Panc1 (cell line): Measurements from ENCODE around the gene QPCT. TPM values are rescaled to one million over a fixed set of nuclear protein-coding genes. Genes with fewer than 3 reads are reported as not detected.
A peak's percentile ranks its signal among the peaks of the same experiment; 100 is the strongest.

Experiments
- ATAC-seq: fragments of 200-7000 bp; cut with Tn5 transposase; 2 replicates; pipeline ENCODE4 v1.9.1; 2020; ENCODE audit warnings: mild to moderate bottlenecking, moderate library complexity
- BruUV-seq: library from RNA; stranded (reverse); fragments of 400-500 nt; replicated peaks from 2 replicates; lab custom pipeline; 2021; lab: Mats Ljungman, UMichigan
- CTCF ChIA-PET: fragments of 300-600 bp; sonication (Branson Sonifier 250); formaldehyde crosslinking; loops from one replicate; lab custom pipeline; 2022; ENCODE audit warnings: antibody characterized with exemption; lab: Charles Lee
- POLR2A ChIA-PET: fragments of 300-600 bp; sonication (Branson Sonifier 250); formaldehyde crosslinking; loops from one replicate; lab custom pipeline; 2022; ENCODE audit warnings: antibody characterized with exemption; lab: Charles Lee
- DNase-seq: peaks from one replicate; pipeline ENCODE4 v3.0.0-alpha.2; 2010; ENCODE audit warnings: low read depth, low spot score
- H3K27ac ChIP-seq: 2 replicates; pipeline ENCODE4 v1.5.1; 2011; ENCODE audit warnings: mild to moderate bottlenecking, low read length, inconsistent platforms
- H3K27me3 ChIP-seq: fragments of 200-500 bp; sonication (Bioruptor generic); 2 replicates; pipeline ENCODE4 v1.6.0; 2014; ENCODE audit warnings: low read length, inconsistent platforms; ENCODE audit not compliant: control insufficient read depth, insufficient read depth
- H3K36me3 ChIP-seq: fragments of 200-500 bp; sonication (Bioruptor generic); 2 replicates; pipeline ENCODE4 v1.5.1; 2014; ENCODE audit warnings: inconsistent platforms, mild to moderate bottlenecking, low read length, moderate library complexity; ENCODE audit not compliant: control insufficient read depth, insufficient read depth
- H3K4me1 ChIP-seq: 2 replicates; pipeline ENCODE4 v1.5.1; 2011; ENCODE audit warnings: inconsistent platforms, mild to moderate bottlenecking, low read length, moderate library complexity; ENCODE audit not compliant: control insufficient read depth, insufficient read depth
- H3K4me3 ChIP-seq, 2 experiments: 2 replicates each; pipeline ENCODE4 v1.5.1; 2011 to 2012; ENCODE audit warnings: low read depth in 2 of 2, low read length in 2 of 2, mild to moderate bottlenecking in 2 of 2, inconsistent platforms in 1 of 2, moderate library complexity in 1 of 2
- H3K9me3 ChIP-seq: fragments of 200-500 bp; sonication (Bioruptor generic); 2 replicates; pipeline ENCODE4 v1.5.1; 2014; ENCODE audit warnings: low read depth, mild to moderate bottlenecking, inconsistent platforms, low read length, moderate library complexity; ENCODE audit not compliant: control insufficient read depth, insufficient read depth
- POLR2AphosphoS5 ChIP-seq: IDR thresholded peaks from 2 replicates; pipeline ENCODE4 v1.6.1; 2012; ENCODE audit warnings: mild to moderate bottlenecking, low read depth, low read length, moderate library complexity
- SIN3A ChIP-seq: IDR thresholded peaks from 2 replicates; pipeline ENCODE4 v1.6.1; 2012; ENCODE audit warnings: low read depth, mild to moderate bottlenecking, low read length, moderate library complexity, borderline replicate concordance; ENCODE audit not compliant: insufficient read depth
- TCF7L2 ChIP-seq: IDR thresholded peaks from 2 replicates; pipeline ENCODE4 v1.6.1; 2011; ENCODE audit warnings: mild to moderate bottlenecking, low read depth, low read length, inconsistent platforms
- in situ Hi-C: cut with HindIII; loops from 2 replicates; pipeline ENCODE4 v1.10.0; 2016; ENCODE audit warnings: low sequenced_read_pairs, low pct_unique_long_range_greater_than_20kb
- intact Hi-C: fragments of 100-400 bp; cut with micrococcal nuclease; formaldehyde crosslinking; loops from one replicate; pipeline ENCODE4 v1.10.0; 2022; ENCODE audit not compliant: unreplicated experiment
- total RNA-seq: library from RNA; stranded (reverse); gene quantifications from one replicate; pipeline ENCODE4 v1.2.1, GENCODE V29; 2021; ENCODE audit not compliant: unreplicated experiment
- TF ChIP-seq, protein P1 (sequence below): fragments of 450-650 bp; IDR thresholded peaks from 2 replicates; pipeline ENCODE4 v1.5.1; 2017; ENCODE audit warnings: mild to moderate bottlenecking
- TF ChIP-seq, protein P2 (sequence below), 2 experiments: IDR thresholded peaks; 2 replicates each; pipeline ENCODE4 v1.6.1; 2011 to 2012; ENCODE audit warnings: low read depth in 2 of 2, control low read depth in 1 of 2, low read length in 1 of 2, mild to moderate bottlenecking in 1 of 2, moderate library complexity in 1 of 2; ENCODE audit not compliant: insufficient read depth in 1 of 2

QPCT gene
- total RNA-seq, 1 experiment from 2014 or later = 2.3 TPM

GRCh38 chr2:37390777-37391176, 46.3 kb downstream of the QPCT start:
- in situ Hi-C loops (no loop called here), intact Hi-C loops (loop anchor here (10.0 kb wide), 1 partner anchor 884 kb away; no protein-coding TSS in a partner anchor)
- peak; percentile 51; the same call in 1 of the 2 replicates for ATAC-seq
- TF ChIP-seq, protein P1, sequence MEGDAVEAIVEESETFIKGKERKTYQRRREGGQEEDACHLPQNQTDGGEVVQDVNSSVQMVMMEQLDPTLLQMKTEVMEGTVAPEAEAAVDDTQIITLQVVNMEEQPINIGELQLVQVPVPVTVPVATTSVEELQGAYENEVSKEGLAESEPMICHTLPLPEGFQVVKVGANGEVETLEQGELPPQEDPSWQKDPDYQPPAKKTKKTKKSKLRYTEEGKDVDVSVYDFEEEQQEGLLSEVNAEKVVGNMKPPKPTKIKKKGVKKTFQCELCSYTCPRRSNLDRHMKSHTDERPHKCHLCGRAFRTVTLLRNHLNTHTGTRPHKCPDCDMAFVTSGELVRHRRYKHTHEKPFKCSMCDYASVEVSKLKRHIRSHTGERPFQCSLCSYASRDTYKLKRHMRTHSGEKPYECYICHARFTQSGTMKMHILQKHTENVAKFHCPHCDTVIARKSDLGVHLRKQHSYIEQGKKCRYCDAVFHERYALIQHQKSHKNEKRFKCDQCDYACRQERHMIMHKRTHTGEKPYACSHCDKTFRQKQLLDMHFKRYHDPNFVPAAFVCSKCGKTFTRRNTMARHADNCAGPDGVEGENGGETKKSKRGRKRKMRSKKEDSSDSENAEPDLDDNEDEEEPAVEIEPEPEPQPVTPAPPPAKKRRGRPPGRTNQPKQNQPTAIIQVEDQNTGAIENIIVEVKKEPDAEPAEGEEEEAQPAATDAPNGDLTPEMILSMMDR = no peak
- TF ChIP-seq TCF7L2 (no peak), POLR2AphosphoS5 (no peak), SIN3A (no peak)
- TF ChIP-seq, protein P2, sequence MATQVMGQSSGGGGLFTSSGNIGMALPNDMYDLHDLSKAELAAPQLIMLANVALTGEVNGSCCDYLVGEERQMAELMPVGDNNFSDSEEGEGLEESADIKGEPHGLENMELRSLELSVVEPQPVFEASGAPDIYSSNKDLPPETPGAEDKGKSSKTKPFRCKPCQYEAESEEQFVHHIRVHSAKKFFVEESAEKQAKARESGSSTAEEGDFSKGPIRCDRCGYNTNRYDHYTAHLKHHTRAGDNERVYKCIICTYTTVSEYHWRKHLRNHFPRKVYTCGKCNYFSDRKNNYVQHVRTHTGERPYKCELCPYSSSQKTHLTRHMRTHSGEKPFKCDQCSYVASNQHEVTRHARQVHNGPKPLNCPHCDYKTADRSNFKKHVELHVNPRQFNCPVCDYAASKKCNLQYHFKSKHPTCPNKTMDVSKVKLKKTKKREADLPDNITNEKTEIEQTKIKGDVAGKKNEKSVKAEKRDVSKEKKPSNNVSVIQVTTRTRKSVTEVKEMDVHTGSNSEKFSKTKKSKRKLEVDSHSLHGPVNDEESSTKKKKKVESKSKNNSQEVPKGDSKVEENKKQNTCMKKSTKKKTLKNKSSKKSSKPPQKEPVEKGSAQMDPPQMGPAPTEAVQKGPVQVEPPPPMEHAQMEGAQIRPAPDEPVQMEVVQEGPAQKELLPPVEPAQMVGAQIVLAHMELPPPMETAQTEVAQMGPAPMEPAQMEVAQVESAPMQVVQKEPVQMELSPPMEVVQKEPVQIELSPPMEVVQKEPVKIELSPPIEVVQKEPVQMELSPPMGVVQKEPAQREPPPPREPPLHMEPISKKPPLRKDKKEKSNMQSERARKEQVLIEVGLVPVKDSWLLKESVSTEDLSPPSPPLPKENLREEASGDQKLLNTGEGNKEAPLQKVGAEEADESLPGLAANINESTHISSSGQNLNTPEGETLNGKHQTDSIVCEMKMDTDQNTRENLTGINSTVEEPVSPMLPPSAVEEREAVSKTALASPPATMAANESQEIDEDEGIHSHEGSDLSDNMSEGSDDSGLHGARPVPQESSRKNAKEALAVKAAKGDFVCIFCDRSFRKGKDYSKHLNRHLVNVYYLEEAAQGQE (IDR thresholded peaks at IDR 0.05; ENCODE audit: insufficient read depth in 1 of 2, low read depth in 2 of 2, low read length in 1 of 2) = no peak
- H3K27me3 ChIP-seq = no peaks in the 10 kb centered on the region
- no peaks in the 10 kb centered on the region for H3K36me3 ChIP-seq
- no peaks in the 10 kb centered on the region for H3K9me3 ChIP-seq
- no peak overlapping the region for H3K4me3 ChIP-seq
- H3K27ac ChIP-seq = no peak overlapping the region
- no peak for DNase-seq
- no peaks in the 10 kb centered on the region for H3K4me1 ChIP-seq
- POLR2A ChIA-PET = no interaction called here
- CTCF ChIA-PET = interaction anchor here (0.6 kb wide), 1 partner anchor 490 kb away, joined by 11 read pairs; no protein-coding TSS in a partner anchor
- BruUV-seq = no TSS peak

GRCh38 chr2:37391711-37392110, 47.3 kb downstream of the QPCT start:
- TF ChIP-seq SIN3A (no peak), POLR2AphosphoS5 (no peak), TCF7L2 (no peak)
- TF ChIP-seq, protein P2 (IDR thresholded peaks at IDR 0.05; ENCODE audit: insufficient read depth in 1 of 2, low read depth in 2 of 2, low read length in 1 of 2) = no peak
- TF ChIP-seq, protein P1 = no peak
- H3K4me3 ChIP-seq = no peak overlapping the region
- CTCF ChIA-PET = no interaction called here
- H3K9me3 ChIP-seq = no peaks in the 10 kb centered on the region
- no peak overlapping the region for H3K27ac ChIP-seq
- no peaks in the 10 kb centered on the region for H3K4me1 ChIP-seq
- POLR2A ChIA-PET = no interaction called here
- ATAC-seq = no peak
- in situ Hi-C loops (no loop called here), intact Hi-C loops (loop anchor here (10.0 kb wide), 1 partner anchor 883 kb away; no protein-coding TSS in a partner anchor)
- DNase-seq = no peak
- no TSS peak for BruUV-seq
- H3K27me3 ChIP-seq = no peaks in the 10 kb centered on the region
- H3K36me3 ChIP-seq = no peaks in the 10 kb centered on the region
